PC-9 (cell line): ENCODE data around the gene RPS2. TPM values are rescaled to one million over a fixed set of nuclear protein-coding genes. Genes with fewer than 3 reads are reported as not detected.
A peak's percentile ranks its signal among the peaks of the same experiment; 100 is the strongest.
"Not testable (repeated sequence)": the region's sequence is repeated elsewhere in the genome, so short reads cannot be mapped to it uniquely, and the experiment has no call there.

Experiments used
- BruUV-seq: library from RNA; stranded (reverse); fragments of 400-500 nt; replicated peaks from 2 replicates; lab custom pipeline; 2021; lab: Mats Ljungman, UMichigan
- CTCF ChIA-PET: fragments of 300-600 bp; sonication (Branson Sonifier 250); formaldehyde crosslinking; loops from one replicate; lab custom pipeline; 2022; ENCODE audit warnings: antibody characterized with exemption; lab: Charles Lee
- POLR2A ChIA-PET: fragments of 300-600 bp; sonication (Branson Sonifier 250); formaldehyde crosslinking; loops from one replicate; lab custom pipeline; 2022; ENCODE audit warnings: antibody characterized with exemption; ENCODE audit not compliant: unreplicated experiment; lab: Charles Lee
- DNase-seq, 2 experiments: peaks; one replicate each; pipeline versions ENCODE4 v3.0.0 to v3.0.0-alpha.2; 2015 to 2022; ENCODE audit warnings: mixed read lengths in 1 of 2
- H2AFZ ChIP-seq: fragments of 200-600 bp; sonication (generic); 2 replicates; pipeline ENCODE4 v1.8.1; 2017; ENCODE audit warnings: antibody characterized with exemption
- H3F3A ChIP-seq: fragments of 200-600 bp; sonication (generic); 2 replicates; pipeline ENCODE4 v1.8.1; 2017; ENCODE audit warnings: antibody characterized with exemption, mild to moderate bottlenecking, low read depth; ENCODE audit not compliant: insufficient read depth
- H3K27ac ChIP-seq: fragments of 200-600 bp; sonication (generic); 2 replicates; pipeline ENCODE4 v1.6.1; 2016; ENCODE audit warnings: mixed run types
- H3K27me3 ChIP-seq: fragments of 200-600 bp; sonication (generic); 2 replicates; pipeline ENCODE4 v1.6.1; 2016; ENCODE audit warnings: low read depth, mixed run types; ENCODE audit not compliant: insufficient read depth
- H3K36me3 ChIP-seq: fragments of 200-600 bp; sonication (generic); 2 replicates; pipeline ENCODE4 v1.6.1; 2016; ENCODE audit warnings: low read depth, mixed run types
- H3K4me1 ChIP-seq: fragments of 200-600 bp; sonication (generic); replicated peaks from 2 replicates; pipeline ENCODE4 v1.6.1; 2016; ENCODE audit warnings: mixed run types; ENCODE audit not compliant: insufficient read depth
- H3K4me2 ChIP-seq: fragments of 200-600 bp; sonication (generic); 2 replicates; pipeline ENCODE4 v1.6.1; 2017; ENCODE audit warnings: mixed run types
- H3K4me3 ChIP-seq: fragments of 200-600 bp; sonication (generic); 2 replicates; pipeline ENCODE4 v1.6.1; 2016; ENCODE audit warnings: mixed run types
- H3K79me2 ChIP-seq: fragments of 200-600 bp; sonication (generic); 2 replicates; pipeline ENCODE4 v1.6.1; 2017; ENCODE audit warnings: low read depth, mixed run types
- H3K9me2 ChIP-seq: fragments of 200-600 bp; sonication (generic); 2 replicates; pipeline ENCODE4 v1.8.1; 2017; ENCODE audit warnings: mild to moderate bottlenecking; ENCODE audit not compliant: insufficient read depth
- H3K9me3 ChIP-seq: fragments of 200-600 bp; sonication (generic); 2 replicates; pipeline ENCODE4 v1.8.1; 2016; ENCODE audit warnings: low read depth; ENCODE audit not compliant: insufficient read depth
- H4K20me1 ChIP-seq: fragments of 200-600 bp; sonication (generic); 2 replicates; pipeline ENCODE4 v1.8.1; 2017; ENCODE audit not compliant: insufficient read depth
- CTCF ChIP-seq: fragments of 200-600 bp; sonication (generic); conservative IDR thresholded peaks from 2 replicates; pipeline ENCODE4 v1.6.1; 2017; ENCODE audit warnings: mixed run types, antibody characterized with exemption, mild to moderate bottlenecking, moderate library complexity
- EZH2 ChIP-seq: fragments of 200-600 bp; sonication (generic); IDR thresholded peaks from 2 replicates; pipeline ENCODE4 v1.8.0; 2017; ENCODE audit warnings: antibody characterized with exemption, low read depth
- intact Hi-C: fragments of 100-400 bp; cut with micrococcal nuclease; formaldehyde crosslinking; loops from one replicate; pipeline ENCODE4 v1.10.0; 2022; ENCODE audit not compliant: unreplicated experiment
- total RNA-seq: library from RNA; stranded (reverse); gene quantifications from 2 replicates; pipeline ENCODE4 v1.2.3, GENCODE V29; 2021

The RPS2 gene
- total RNA-seq, 1 experiment from 2014 or later = 3,808 TPM

- BruUV-seq = no TSS peak
- no peak overlapping the region; the same call in 1 of the 2 replicates for H2AFZ ChIP-seq
- CTCF ChIA-PET = no interaction called here
- H3K9me3 ChIP-seq = no peaks in the 10 kb centered on the region
- peaks cover 34% of the 10 kb centered on the region for H4K20me1 ChIP-seq
- no peak overlapping the region for H3K27ac ChIP-seq
- H3K4me1 ChIP-seq = peaks cover 12% of the 10 kb centered on the region
- TF ChIP-seq EZH2 = no peak
- no peak for TF ChIP-seq CTCF
- H3K27me3 ChIP-seq = no peaks in the 10 kb centered on the region
- POLR2A ChIA-PET = no interaction called here
- H3F3A ChIP-seq = peaks cover 39% of the 10 kb centered on the region
- H3K9me2 ChIP-seq = no peaks in the 10 kb centered on the region
- H3K4me2 ChIP-seq = peak overlapping the region; percentile 92
- H3K79me2 ChIP-seq = peaks cover 42% of the 10 kb centered on the region
- H3K36me3 ChIP-seq = peaks cover 18% of the 10 kb centered on the region
- intact Hi-C loops = loop anchor here (2.0 kb wide), 1 partner anchor 16 kb away; the partner anchor contains the start of gene MSRB1
- no peak for DNase-seq
- H3K4me3 ChIP-seq = peak overlapping the region; percentile 95; the same call in 1 of the 2 replicates
Observed at GRCh38 chr16:1958715-1959268, 5.8 kb downstream of the RPS2 start.

- H3F3A ChIP-seq = peaks cover 33% of the 10 kb centered on the region
- H3K4me3 ChIP-seq, H3K27ac ChIP-seq, BruUV-seq, DNase-seq, H3K9me3 ChIP-seq, H3K4me2 ChIP-seq, H3K27me3 ChIP-seq, H3K9me2 ChIP-seq, H2AFZ ChIP-seq, CTCF ChIA-PET, POLR2A ChIA-PET: not testable (repeated sequence)
- H3K4me1 ChIP-seq = peaks cover 12% of the 10 kb centered on the region
- peaks cover 35% of the 10 kb centered on the region for H3K79me2 ChIP-seq
- intact Hi-C loops = loop anchor here (2.0 kb wide), 1 partner anchor 15 kb away; the partner anchor contains the start of gene MSRB1
- peaks cover 11% of the 10 kb centered on the region for H3K36me3 ChIP-seq
- peaks cover 27% of the 10 kb centered on the region for H4K20me1 ChIP-seq
Observed at GRCh38 chr16:1958143-1958491, 6.5 kb downstream of the RPS2 start.

- Histone ChIP-seq H3K79me2 (peaks cover 29% of the 10 kb centered on the region), H3F3A (peaks cover 27% of the 10 kb centered on the region), H3K4me1 (peaks cover 12% of the 10 kb centered on the region), H4K20me1 (peaks cover 22% of the 10 kb centered on the region)
- H3K36me3 ChIP-seq, BruUV-seq, H3K4me2 ChIP-seq, CTCF ChIA-PET, H3K4me3 ChIP-seq, H3K9me3 ChIP-seq, H3K27ac ChIP-seq, H3K27me3 ChIP-seq, DNase-seq, H2AFZ ChIP-seq, H3K9me2 ChIP-seq: not testable (repeated sequence)
- POLR2A ChIA-PET = interaction anchor here (0.5 kb wide), 1 partner anchor 65 kb away, joined by 3 read pairs; no protein-coding TSS in a partner anchor
- intact Hi-C loops = loop anchor here (2.0 kb wide), 1 partner anchor 15 kb away; the partner anchor contains the start of gene MSRB1
Observed at GRCh38 chr16:1957434-1958142, 7.0 kb downstream of the RPS2 start.

- H3K4me3 ChIP-seq = no peak overlapping the region
- CTCF ChIA-PET = no interaction called here
Observed at GRCh38 chr16:1953734-1954133, 10.9 kb downstream of the RPS2 start.

More at GRCh38 chr16:1953734-1954133, 10.9 kb downstream of the RPS2 start:
- H3F3A ChIP-seq = no peaks in the 10 kb centered on the region; the same call in 1 of the 2 replicates
- no TSS peak for BruUV-seq
- DNase-seq = no peak
- TF ChIP-seq CTCF (no peak), EZH2 (no peak)
- no peaks in the 10 kb centered on the region for H3K9me3 ChIP-seq
- H2AFZ ChIP-seq = no peak overlapping the region
- no peaks in the 10 kb centered on the region for H3K27me3 ChIP-seq
- POLR2A ChIA-PET = interaction anchor here (0.5 kb wide), 1 partner anchor 774 kb away, joined by 11 read pairs; no protein-coding TSS in a partner anchor
- H3K27ac ChIP-seq = no peak overlapping the region
- no peaks in the 10 kb centered on the region for H4K20me1 ChIP-seq
- H3K9me2 ChIP-seq = no peaks in the 10 kb centered on the region
- H3K36me3 ChIP-seq = no peaks in the 10 kb centered on the region
- intact Hi-C loops = no loop called here
- H3K79me2 ChIP-seq = no peaks in the 10 kb centered on the region
- peaks cover under 1% of the 10 kb centered on the region; the same call in 1 of the 2 replicates for H3K4me1 ChIP-seq
- no peak overlapping the region for H3K4me2 ChIP-seq
